GM18508 (cell line): ENCODE results near the gene GUCA1A.
"Not testable (repeated sequence)": the region's sequence is repeated elsewhere in the genome, so short reads cannot be mapped to it uniquely, and the experiment has no call there.

Experiments
- ATAC-seq: cut with Tn5 transposase; IDR thresholded peaks from one replicate; pipeline ENCODE4 v1.9.1; 2021; ENCODE audit warnings: moderate number of reproducible peaks; ENCODE audit not compliant: insufficient read depth, unreplicated experiment

Gene GUCA1A

DNA sequence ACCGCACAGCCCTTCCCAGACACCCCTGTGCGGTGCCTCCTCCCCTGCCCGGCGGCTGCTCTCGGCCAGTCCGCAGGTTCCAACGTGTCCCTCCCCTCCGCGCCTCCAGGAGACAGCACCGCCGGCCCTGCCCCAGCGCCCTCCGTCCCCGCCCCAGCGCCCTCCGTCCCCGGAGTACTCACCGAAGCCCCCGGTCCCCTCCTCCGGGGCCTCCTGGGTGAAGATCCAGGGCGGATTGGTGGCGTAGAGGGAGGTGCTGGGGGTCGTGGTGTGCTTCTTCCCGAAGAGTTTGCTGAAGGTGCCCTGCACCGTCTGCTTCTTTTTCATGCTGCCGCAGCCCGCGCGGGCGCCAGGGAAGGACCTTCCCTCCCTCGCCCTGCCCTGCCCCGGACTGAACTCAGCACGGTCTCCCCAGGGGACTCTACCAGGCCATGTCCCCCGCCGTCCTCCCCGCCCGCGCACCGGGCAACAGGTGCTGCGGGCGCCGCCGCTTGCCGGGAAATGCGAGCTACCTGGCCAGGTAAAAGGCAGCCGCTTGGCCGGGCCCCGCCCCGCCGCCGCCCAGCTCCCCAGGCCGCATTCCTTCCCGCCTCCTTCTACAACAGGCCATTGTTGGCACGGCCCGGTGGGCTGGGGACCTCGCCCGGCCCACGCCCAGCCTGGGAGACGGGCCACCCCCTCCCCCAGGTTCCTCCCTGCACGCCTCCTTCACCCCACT is 30.9 kb upstream of the GUCA1A start, which contains the start of gene C6orf132:
TSS of gene C6orf132 (minus strand) at position 503 of the 718 bp plus-strand sequence. CDS start at position 327, 176 bp downstream.
- no peak for ATAC-seq

DNA sequence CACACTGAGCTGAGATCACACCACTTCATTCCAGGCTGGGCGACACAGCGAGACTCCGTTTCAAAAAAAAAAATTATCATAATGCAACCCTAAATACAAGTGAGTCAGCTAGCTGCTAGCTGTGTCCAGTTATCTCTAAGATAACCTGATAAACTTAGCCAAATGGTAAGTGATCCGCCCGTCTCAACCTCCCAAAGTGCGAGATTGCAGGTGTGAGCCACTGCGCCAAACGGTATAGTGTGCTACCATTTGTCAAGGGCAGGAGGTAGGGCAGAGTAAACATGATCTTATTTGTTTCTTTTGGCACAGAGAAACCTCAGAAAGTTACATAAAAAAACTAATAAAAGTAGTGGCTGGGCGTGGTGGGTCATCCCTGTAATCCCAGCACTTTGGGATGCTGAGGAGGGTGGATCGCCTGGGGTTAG is 26.0 kb upstream of the GUCA1A start:
- ATAC-seq = no peak

DNA sequence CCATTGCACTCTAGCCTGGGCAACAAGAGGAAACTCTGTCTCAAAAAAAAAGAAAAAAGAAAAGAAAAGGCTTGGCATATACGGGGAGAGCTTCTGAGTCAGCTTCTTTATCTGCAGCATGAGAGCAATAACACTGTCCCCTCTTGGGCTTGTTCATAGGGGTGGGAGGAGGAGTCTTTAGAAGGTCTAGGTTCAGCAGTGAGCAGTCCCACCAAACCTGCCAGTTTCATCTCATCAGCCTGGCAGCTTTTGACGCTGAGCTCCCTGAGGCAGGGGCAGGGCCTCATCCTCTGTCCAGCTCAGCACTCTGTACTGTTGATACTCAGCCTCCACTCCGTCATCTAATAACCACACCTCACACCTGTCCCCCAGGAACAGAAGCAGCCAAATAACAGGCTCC is 25.1 kb upstream of the GUCA1A start:
- ATAC-seq = no peak

DNA sequence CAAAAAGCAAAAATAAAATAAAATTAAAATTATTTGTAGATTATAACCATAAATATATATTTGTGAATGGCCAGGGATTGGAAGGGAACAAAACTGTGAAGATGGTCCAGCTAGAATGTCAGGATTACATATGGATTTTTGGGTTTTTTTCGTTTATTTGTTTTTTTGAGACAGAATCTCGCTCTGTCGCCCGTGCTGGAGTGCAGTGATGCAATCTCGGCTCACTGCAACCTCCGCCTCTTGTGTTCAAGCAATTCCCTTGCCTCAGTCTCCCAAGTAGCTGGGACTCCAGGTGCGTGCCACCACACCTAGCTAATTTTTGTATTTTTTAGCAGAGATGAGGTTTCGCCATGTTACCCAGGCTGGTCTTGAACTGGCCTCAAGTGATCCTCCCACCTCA is 22.9 kb upstream of the GUCA1A start:
- ATAC-seq = no peak

DNA sequence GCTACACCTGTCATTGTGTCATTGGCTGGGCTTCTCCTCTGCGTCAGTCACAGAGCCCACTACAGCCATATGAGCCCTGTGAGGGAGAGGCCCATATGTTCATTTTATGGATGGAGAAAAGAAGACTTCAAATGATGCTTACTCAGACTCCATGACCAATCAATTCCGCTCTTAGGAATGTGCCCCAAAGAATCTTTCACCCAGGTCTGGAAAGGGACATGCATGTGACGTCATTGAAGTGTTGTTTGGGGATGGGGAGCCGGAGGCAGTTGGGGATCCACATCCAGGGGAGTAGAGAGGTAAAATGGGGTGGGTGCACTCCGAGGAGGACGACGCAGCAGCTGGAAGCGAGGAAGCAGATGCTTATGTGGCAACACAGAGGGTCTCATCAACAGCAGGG is 21.1 kb upstream of the GUCA1A start:
- no peak for ATAC-seq

DNA sequence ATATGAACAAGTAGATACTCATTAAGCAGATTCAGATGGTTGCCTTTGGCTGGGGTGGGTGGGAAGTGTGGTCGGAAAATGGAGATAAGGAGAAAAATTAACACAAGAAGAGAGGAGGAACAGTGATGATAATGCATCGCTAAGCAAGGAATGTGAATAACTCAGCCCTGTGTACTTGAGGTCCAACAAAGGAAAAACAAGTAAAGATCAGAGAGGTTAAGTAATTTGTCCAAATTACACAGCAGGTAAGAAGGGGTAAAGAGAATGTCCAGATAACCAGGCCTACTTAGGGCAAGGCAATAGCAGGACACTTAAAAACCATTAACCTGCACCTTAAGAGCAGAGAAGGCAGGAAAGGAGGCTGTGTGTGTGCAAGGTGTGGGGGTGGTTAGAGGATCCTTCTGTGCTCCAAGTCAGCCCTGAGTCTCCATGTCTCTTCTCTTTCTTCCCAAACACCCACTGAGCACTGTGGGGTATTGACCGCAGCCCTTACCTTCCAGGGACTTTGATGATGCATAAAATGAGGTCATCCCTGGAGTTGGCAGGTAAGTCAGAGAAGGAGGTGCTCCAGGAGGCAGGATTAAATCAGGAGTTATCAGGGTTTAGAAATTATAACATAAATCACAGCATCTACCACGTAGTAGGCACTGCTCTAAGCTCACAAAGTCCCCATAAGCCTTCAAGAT is 20.5 kb upstream of the GUCA1A start:
- ATAC-seq = not testable (repeated sequence)

DNA sequence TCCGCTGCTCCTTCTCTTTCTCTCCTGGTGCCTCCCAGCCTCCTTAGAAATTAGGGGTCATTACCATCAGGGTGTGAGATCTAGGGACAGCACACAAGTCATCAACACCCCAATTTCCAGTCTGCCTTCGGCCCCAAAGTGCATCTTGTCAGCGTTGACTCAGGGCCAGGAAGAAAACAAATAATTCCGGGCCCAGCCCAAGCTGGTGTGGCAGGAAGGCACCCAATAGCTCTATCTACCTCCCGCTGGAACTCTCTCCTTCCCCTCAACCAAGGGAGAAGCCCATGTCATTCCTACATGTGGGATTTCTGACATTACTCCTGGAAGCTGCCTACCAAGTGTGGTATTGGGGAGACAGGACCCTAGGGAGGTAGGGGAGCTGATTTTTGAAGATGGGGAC is 19.2 kb upstream of the GUCA1A start:
- ATAC-seq = no peak

DNA sequence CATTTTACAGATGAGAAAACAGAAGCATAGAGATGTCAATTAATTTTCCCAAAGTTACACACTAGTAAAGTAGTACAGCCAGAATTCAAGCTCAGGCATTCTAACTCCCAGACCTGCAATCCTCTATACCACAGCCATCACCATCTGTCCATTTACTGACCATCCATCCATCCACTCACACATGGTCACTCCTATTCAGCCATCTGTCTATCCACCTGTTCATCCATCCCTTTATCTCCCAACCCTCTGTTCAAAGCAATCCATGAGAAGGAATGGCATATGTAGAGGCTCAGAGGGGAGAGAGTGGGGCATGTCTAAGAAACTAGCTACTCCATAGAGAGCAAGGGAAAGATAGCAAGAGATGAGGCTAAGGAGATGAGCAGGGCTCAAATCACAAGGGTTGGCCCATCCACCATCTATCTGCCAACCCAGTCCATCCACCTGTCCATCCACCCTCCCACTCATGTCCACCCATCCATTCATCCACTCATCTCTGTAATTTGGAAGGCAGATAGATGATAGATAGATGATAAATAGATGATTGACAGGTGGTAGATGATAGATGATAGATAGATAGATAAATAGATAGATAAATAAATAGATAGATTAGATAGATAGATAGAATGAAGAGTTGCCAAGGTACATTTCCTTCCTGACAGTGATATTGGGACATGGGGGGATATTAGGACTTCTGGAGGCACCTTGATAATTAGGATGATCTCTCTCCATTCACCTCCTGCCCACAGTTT is 18.5 kb upstream of the GUCA1A start:
- no peak for ATAC-seq

DNA sequence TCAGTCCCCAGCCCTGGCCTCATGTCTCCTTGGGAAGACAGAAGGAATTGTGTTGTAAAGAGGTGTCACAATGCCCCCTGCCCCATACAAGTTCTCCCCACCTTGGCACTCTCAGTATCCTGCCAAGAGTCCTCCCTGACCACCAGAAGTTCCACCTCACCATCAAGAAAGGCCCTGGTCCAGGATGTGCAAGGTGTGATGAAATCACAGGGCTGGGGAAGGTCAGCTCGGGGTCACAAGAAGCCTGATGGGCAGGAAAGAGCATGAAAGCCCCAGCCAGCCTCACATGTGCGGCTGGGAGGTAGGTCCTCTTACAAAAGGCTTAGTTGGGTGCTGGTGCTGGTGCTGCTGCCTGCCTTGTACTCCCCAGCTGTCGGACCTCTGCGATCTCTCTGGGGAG is 17.9 kb upstream of the GUCA1A start:
- no peak for ATAC-seq

DNA sequence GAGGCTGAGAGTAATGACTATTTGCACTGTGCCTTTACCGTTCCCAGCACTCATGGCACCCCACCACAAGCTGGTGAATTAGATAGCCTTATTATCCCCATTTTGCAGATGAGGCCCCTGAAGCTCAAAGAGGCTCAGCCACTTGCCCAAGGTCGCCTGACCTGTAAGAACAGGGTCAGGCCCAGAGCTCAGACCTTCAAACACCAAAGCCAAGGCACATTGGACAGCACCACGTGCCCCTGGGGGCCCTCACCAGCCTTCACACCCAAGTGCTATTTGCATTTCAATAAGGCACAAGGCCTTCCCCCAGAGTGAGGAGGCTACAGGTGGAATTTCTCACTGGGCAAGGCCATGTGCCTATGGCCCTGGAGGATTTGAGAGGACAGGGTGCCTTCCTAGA is 16.5 kb upstream of the GUCA1A start:
- ATAC-seq = no peak

DNA sequence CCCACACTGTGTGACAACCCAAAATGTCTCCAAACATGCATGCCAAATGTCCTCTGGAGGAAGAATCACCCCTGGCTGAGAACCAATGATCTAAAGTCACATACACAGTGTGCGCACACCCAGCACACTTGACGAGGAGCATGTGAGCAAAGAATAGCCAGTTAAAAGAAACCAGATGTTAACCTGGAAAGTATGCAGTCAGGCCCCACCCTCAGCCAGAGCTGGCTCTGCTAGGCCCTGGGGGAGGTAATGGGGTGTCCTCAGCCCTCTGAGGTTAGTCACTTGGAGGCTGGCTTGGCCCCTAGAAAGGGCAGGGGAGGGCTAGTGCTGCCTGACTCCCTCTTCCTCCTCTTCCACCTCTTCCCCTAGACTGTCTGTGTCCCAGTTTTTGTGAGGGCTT is 15.2 kb upstream of the GUCA1A start:
- no peak for ATAC-seq

DNA sequence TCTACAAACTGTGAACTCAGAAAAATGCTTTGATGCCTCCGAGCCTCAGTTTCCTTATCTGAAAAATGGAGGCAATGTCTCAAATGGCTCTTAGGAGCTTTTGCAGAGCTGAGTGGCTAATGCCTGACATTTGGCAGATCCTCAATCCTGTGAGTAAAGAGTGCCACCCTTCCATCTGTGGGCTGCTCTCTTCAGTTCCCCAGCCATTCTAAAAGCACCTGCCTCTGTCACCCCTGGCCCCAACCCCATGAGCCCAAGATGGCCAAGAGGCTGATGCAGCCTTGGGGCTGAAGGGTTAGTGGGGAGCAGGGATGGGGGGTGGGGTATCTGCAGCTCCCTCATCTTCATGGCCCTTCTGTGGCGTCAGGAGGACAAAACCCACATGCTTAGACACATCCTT is 14.5 kb upstream of the GUCA1A start:
- ATAC-seq = no peak

DNA sequence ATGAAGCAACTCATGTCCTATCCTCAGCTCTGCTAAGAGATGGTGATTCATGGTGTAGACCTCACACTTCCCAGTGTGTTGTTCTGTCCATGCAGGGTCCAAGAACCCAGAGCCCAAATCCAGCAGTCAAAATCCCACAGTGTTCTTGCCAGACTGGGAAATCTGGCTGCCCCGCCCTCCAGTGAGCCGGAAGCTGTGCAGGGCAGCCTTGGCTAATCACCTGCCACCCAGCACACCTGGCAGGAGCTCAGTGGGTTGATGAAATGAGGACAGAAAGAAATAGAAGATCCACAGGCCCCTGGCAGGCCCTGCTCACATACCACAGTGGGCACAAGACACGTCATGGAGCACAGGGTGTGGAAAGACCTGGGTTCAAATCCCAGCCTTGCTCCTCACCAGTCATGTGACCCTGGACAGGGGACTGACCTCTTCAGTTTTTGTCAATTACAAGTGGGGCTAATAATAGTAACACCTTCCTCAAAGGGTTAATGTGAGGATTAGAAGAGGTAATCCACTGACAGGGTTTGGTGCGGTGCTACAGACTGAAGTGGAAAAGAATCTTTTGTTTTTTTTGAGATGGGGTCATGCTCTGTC is 13.6 kb upstream of the GUCA1A start:
- ATAC-seq = no peak

DNA sequence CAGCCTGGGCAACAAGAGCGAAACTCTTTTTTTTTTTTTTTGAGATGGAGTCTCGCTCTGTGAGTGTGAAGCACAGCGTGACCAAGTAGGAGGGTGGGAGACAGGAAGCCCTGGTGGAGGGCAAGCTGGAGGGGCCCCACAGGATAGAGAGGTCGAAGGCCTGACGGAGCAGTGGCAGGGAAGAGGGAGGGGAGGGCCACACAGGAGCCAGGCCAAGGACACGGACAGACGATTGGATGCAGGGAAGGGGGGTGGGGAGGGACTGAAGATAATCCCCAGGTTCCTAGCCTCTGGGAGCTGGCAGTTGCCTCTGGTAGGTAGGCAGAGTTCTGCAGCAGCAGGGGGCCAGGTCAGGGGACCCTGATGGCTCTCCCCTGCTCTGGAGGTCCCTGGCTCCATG is 10.8 kb upstream of the GUCA1A start:
- ATAC-seq = no peak

DNA sequence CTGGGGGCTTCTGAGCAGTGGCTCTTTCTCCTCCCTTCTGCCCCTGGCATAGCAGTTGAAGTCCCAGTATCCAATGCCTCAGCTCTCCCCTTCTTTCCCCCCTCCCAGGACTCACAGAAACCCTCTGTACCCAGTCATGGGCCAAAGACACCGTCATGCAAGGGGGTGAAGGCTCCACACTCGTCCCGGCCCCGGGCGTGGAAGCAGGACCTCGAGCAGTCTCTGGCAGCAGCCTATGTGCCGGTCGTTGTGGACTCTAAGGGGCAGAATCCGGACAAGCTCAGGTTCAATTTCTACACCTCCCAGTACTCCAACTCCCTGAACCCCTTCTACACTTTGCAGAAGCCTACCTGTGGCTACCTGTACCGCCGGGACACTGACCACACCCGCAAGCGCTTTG is 10.4 kb upstream of the GUCA1A start:
- no peak for ATAC-seq

DNA sequence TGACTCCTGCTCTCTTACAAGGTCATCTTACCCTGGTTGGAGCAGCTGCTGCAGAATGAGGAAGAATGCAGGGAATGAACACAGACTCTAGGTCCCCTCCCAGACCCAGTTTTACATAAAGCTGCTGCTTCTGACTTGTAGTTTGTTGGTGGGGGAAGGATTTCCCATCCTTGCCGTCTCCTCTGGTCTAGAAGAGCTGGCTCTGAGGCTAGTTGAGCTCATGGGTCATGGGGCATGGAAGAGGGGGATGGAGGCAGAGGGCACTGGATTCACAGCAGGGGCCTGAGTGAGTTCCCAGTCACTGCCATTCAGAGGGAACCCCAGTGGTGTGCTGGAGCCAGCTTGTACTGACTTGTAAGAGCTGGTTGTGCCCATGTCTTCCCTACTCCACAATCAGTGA is 9.2 kb upstream of the GUCA1A start:
- ATAC-seq = no peak

DNA sequence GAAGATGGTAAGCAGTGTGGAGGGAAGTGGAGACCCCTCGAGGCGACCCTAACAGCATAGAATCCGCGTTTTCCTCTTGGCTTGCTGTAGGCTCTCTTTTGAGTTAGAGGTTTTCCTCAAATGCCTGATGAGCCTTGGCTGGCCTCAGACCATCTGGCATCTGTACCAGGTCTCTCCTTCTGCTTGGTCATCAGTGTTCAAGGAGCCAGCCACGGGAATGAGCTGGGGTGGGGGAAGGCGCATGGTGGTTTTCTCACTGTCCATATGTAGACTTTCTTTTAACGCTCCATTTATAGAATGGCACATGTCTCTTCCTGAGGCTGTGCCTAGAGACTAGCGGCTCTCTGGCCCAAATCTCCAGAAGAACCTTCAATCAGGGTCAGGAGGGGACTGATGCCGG is 8.1 kb upstream of the GUCA1A start:
- ATAC-seq = no peak

DNA sequence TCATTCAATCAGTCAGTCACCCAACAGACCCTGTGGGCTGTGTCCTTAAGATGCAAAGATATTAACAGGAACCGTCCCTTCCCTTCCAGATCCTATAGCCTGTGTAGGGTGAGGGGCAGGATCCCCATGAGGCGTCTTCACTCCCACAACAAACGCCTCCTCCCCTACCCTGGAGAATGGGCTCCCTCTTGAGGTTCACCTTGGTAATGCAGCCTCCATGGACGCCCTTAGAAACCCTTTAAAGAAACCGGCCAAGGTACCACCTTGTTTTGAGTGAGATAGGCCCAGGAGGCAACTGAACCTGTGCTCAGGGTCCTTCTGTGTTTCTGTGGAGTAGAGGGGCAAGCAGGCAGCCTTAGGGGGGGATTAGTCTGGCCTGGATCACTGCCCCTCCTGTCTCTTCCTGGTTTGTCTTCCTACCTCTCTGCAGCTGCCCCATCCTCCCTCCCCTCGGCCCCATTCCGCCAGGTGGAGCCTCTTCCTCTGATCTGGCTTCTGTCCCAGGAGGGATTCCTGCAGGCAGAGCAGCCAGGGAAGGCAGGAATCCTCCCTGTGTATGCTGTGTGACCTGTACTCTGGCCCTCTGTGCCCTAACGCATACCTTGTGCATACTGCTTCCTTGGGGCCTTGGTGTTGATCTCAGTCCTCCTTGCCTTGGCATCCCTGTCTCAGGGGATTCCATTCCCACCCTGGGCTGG is 6.6 kb upstream of the GUCA1A start:
- no peak for ATAC-seq

DNA sequence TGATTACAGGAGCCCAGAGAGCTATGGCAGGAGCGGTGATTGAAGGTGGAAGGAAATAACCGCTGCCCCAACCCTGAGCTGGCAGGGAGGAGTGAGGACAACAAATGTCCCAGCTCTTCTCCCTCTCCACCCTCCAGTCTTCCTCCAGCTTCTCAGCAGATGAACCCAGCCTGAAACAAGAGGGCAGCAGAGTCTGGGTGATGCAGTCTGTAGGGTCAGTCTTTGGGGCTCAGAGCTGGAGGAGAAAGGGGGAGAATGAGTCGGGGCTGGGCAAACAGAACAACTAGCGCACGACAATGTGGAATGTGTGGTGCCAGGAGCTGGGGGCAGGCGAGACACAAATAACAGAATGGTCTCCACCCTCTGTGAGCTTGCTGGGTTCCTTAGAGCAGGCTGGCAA is 4.5 kb upstream of the GUCA1A start:
- ATAC-seq = no peak

DNA sequence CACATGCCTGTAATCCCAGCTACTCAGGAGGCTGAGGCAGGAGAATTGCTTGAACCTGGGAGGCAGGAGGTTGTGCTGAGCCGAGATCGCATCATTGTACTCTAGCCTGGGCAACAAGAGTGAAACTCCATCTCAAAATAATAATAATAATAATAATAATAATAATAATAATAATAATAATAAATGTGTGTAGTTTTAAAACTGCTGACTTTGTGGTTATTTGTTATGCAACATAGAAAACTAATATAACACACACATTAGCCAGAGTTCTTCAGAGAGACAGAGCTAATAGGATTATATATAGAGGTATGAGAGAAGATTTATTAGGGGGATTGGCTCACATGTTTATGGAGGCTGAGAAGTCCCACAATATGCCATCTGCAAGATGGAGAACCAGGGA is 3.4 kb upstream of the GUCA1A start:
- not testable (repeated sequence) for ATAC-seq
